ENCODE measurements around the gene SPRYD4. TPM values are rescaled to one million over a fixed set of nuclear protein-coding genes. Genes with fewer than 3 reads are reported as not detected.

The SPRYD4 gene
- total and polyA plus RNA-seq, 10 of the 15 experiments (the other 5 are each of a cell fraction or from before 2014, with no cell fraction given) = 4.1 to 6.0 (median 5.1) TPM

DNA sequence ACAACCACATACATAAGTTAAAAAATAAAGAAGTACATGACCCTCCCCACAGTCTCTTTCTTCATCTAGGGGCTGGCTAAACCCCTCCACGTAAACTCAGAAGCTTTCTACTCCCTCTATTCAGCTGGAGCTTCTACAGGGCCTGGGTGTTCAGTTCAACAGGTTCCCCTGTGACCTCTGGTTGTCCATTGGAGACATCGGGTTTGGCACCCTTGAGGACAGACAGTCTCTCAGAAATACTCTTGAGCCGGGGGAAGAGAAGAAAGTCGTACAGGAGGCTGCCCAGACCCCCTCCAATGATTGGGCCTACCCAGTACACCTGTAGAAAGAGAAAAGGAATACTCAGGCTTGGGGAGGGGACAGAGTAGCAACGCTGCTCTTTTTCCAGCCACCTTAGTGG, 17.2 kb upstream of the SPRYD4 start (continued):
- TF ChIP-seq, protein P1, sequence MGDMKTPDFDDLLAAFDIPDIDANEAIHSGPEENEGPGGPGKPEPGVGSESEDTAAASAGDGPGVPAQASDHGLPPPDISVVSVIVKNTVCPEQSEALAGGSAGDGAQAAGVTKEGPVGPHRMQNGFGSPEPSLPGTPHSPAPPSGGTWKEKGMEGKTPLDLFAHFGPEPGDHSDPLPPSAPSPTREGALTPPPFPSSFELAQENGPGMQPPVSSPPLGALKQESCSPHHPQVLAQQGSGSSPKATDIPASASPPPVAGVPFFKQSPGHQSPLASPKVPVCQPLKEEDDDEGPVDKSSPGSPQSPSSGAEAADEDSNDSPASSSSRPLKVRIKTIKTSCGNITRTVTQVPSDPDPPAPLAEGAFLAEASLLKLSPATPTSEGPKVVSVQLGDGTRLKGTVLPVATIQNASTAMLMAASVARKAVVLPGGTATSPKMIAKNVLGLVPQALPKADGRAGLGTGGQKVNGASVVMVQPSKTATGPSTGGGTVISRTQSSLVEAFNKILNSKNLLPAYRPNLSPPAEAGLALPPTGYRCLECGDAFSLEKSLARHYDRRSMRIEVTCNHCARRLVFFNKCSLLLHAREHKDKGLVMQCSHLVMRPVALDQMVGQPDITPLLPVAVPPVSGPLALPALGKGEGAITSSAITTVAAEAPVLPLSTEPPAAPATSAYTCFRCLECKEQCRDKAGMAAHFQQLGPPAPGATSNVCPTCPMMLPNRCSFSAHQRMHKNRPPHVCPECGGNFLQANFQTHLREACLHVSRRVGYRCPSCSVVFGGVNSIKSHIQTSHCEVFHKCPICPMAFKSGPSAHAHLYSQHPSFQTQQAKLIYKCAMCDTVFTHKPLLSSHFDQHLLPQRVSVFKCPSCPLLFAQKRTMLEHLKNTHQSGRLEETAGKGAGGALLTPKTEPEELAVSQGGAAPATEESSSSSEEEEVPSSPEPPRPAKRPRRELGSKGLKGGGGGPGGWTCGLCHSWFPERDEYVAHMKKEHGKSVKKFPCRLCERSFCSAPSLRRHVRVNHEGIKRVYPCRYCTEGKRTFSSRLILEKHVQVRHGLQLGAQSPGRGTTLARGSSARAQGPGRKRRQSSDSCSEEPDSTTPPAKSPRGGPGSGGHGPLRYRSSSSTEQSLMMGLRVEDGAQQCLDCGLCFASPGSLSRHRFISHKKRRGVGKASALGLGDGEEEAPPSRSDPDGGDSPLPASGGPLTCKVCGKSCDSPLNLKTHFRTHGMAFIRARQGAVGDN (IDR thresholded peaks at IDR 0.05) = no peak
- TF ChIP-seq, protein P2, sequence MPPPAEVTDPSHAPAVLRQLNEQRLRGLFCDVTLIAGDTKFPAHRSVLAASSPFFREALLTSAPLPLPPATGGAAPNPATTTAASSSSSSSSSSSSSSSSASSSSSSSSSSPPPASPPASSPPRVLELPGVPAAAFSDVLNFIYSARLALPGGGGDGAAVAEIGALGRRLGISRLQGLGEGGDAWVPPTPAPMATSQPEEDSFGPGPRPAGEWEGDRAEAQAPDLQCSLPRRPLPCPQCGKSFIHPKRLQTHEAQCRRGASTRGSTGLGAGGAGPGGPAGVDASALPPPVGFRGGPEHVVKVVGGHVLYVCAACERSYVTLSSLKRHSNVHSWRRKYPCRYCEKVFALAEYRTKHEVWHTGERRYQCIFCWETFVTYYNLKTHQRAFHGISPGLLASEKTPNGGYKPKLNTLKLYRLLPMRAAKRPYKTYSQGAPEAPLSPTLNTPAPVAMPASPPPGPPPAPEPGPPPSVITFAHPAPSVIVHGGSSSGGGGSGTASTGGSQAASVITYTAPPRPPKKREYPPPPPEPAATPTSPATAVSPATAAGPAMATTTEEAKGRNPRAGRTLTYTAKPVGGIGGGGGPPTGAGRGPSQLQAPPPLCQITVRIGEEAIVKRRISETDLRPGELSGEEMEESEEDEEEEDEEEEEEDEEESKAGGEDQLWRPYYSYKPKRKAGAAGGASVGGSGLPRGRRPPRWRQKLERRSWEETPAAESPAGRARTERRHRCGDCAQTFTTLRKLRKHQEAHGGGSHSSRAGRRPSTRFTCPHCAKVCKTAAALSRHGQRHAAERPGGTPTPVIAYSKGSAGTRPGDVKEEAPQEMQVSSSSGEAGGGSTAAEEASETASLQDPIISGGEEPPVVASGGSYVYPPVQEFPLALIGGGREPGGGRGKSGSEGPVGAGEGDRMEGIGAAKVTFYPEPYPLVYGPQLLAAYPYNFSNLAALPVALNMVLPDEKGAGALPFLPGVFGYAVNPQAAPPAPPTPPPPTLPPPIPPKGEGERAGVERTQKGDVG (CRISPR knock-in tag; IDR thresholded peaks at IDR 0.05) = no peak
- TF ChIP-seq NFXL1 (IDR thresholded peaks at IDR 0.05; ENCODE audit: borderline replicate concordance) (no peak), ZNF592 (IDR thresholded peaks at IDR 0.05) (no peak), MYC (IDR thresholded peaks at IDR 0.05; ENCODE audit: insufficient read depth, insufficient read length, insufficient replicate concordance, low read length, severe bottlenecking) (no peak), SMC3 (IDR thresholded peaks at IDR 0.05; ENCODE audit: borderline replicate concordance, low read length) (no peak), SMARCA5 (IDR thresholded peaks at IDR 0.05) (no peak), MXI1 (IDR thresholded peaks at IDR 0.05; ENCODE audit: low read depth, low read length) (no peak), MEF2B (IDR thresholded peaks at IDR 0.05; ENCODE audit: partially characterized antibody, poor library complexity, severe bottlenecking) (no peak), RAD51 (IDR thresholded peaks at IDR 0.05) (no peak), PAX8 (IDR thresholded peaks at IDR 0.05) (no peak)
